SU-DHL-6 (cell line): ENCODE measurements around the gene SERPINA1.

Source experiments
- H2AFZ ChIP-seq: fragments of 200-600 bp; sonication (generic); 2 replicates; pipeline ENCODE4 v1.6.1; 2014; ENCODE audit warnings: low read depth, mild to moderate bottlenecking, moderate library complexity, mixed read lengths, antibody characterized with exemption, low read length; ENCODE audit not compliant: severe bottlenecking
- H3F3A ChIP-seq: fragments of 200-600 bp; shearing (Covaris generic); 2 replicates; pipeline ENCODE4 v1.6.0; 2016; ENCODE audit warnings: antibody characterized with exemption, mild to moderate bottlenecking; ENCODE audit not compliant: insufficient read depth
- H3K27ac ChIP-seq: fragments of 200-600 bp; sonication (generic); 2 replicates; pipeline ENCODE4 v1.5.1; 2016; ENCODE audit warnings: low read depth, mild to moderate bottlenecking, low read length, moderate library complexity, mixed read lengths
- H3K27me3 ChIP-seq: fragments of 200-600 bp; sonication (generic), shearing (Covaris generic); 2 replicates; pipeline ENCODE4 v1.6.0; 2014; ENCODE audit warnings: mild to moderate bottlenecking, low read length
- H3K36me3 ChIP-seq: fragments of 200-600 bp; sonication (generic); 2 replicates; pipeline ENCODE4 v1.6.1; 2014; ENCODE audit warnings: mild to moderate bottlenecking, low read length, mixed read lengths
- H3K4me2 ChIP-seq: fragments of 300-600, 200-600 bp; shearing (Covaris generic), sonication (generic); 2 replicates; pipeline ENCODE4 v1.6.0; 2014; ENCODE audit warnings: low read length, low read depth, mild to moderate bottlenecking; ENCODE audit not compliant: poor library complexity, severe bottlenecking
- H3K4me3 ChIP-seq: fragments of 200-600 bp; sonication (generic); 2 replicates; pipeline ENCODE4 v1.5.1; 2014; ENCODE audit warnings: antibody characterized with exemption, low read length, mild to moderate bottlenecking, mixed read lengths; ENCODE audit not compliant: insufficient read depth, poor library complexity, severe bottlenecking
- H3K79me2 ChIP-seq: fragments of 200-600 bp; sonication (generic); 2 replicates; pipeline ENCODE4 v1.6.1; 2014; ENCODE audit warnings: mild to moderate bottlenecking, low read length, moderate library complexity; ENCODE audit not compliant: insufficient read depth
- H3K9ac ChIP-seq: fragments of 200-600 bp; sonication (generic); 2 replicates; pipeline ENCODE4 v1.7.0; 2014; ENCODE audit warnings: mild to moderate bottlenecking, low read length
- H3K9me2 ChIP-seq: fragments of 200-600 bp; sonication (generic); replicated peaks from 2 replicates; pipeline ENCODE4 v1.6.1; 2014; ENCODE audit warnings: low read length; ENCODE audit not compliant: insufficient read depth
- H3K9me3 ChIP-seq: fragments of 200-600 bp; sonication (generic); 2 replicates; pipeline ENCODE4 v1.6.1; 2014; ENCODE audit warnings: low read length, mixed read lengths; ENCODE audit not compliant: insufficient read depth
- H4K20me1 ChIP-seq: fragments of 200-600 bp; sonication (generic); 2 replicates; pipeline ENCODE4 v1.6.1; 2014; ENCODE audit warnings: low read depth, mild to moderate bottlenecking, antibody characterized with exemption, low read length, moderate library complexity, mixed read lengths
- CTCF ChIP-seq: fragments of 200-600 bp; sonication (generic); IDR thresholded peaks from one replicate; pipeline ENCODE4 v1.5.1; 2017; ENCODE audit warnings: antibody characterized with exemption, mild to moderate bottlenecking, low read length, moderate library complexity; ENCODE audit not compliant: insufficient read depth, poor library complexity, severe bottlenecking
- EZH2phosphoT487 ChIP-seq: fragments of 200-600 bp; sonication (generic), shearing (Covaris generic); conservative IDR thresholded peaks from 2 replicates; pipeline ENCODE4 v1.6.1; 2018; ENCODE audit warnings: mild to moderate bottlenecking, antibody characterized with exemption, low read length, moderate library complexity, mixed read lengths

SERPINA1 gene

GRCh38 chr14:94403312-94403932 lies 15.0 kb upstream of the SERPINA1 start:
- Histone ChIP-seq H3K27me3 (0 out of 2 replicates have a peak, but pooled peaks cover 4% of the 10 kb centered on the region), H4K20me1 (no peaks in the 10 kb centered on the region), H3K4me2 (no peak overlapping the region), H2AFZ (no peak overlapping the region), H3K9me2 (no peaks in the 10 kb centered on the region), H3K9me3 (0 out of 2 replicates have a peak, but pooled peaks cover 5% of the 10 kb centered on the region), H3K36me3 (0 out of 2 replicates have a peak, but pooled peaks cover 6% of the 10 kb centered on the region), H3K79me2 (no peaks in the 10 kb centered on the region), H3K4me3 (no peak overlapping the region), H3F3A (no peaks in the 10 kb centered on the region), H3K9ac (no peak overlapping the region), H3K27ac (no peak overlapping the region)
- TF ChIP-seq EZH2phosphoT487 (no peak), CTCF (no peak)

- Histone ChIP-seq H3K79me2 (no peaks in the 10 kb centered on the region), H3K4me2 (no peak overlapping the region), H3K27me3 (no peaks in the 10 kb centered on the region), H3K9me2 (no peaks in the 10 kb centered on the region), H3K36me3 (no peaks in the 10 kb centered on the region), H2AFZ (no peak overlapping the region), H3K9me3 (no peaks in the 10 kb centered on the region), H3K9ac (no peak overlapping the region), H3F3A (no peaks in the 10 kb centered on the region), H4K20me1 (no peaks in the 10 kb centered on the region), H3K4me3 (no peak overlapping the region), H3K27ac (no peak overlapping the region)
- TF ChIP-seq EZH2phosphoT487 = no peak
- TF ChIP-seq CTCF = no peak
These were observed 12.7 kb upstream of the SERPINA1 start for GRCh38 chr14:94401083-94401482.

- Histone ChIP-seq H3K4me2 (no peak overlapping the region), H3K27ac (no peak overlapping the region), H3K9ac (no peak overlapping the region), H3K79me2 (no peaks in the 10 kb centered on the region), H3K36me3 (no peaks in the 10 kb centered on the region), H2AFZ (no peak overlapping the region), H3K27me3 (no peaks in the 10 kb centered on the region), H3K4me3 (no peak overlapping the region), H3K9me2 (no peaks in the 10 kb centered on the region), H4K20me1 (no peaks in the 10 kb centered on the region), H3F3A (no peaks in the 10 kb centered on the region), H3K9me3 (no peaks in the 10 kb centered on the region)
- TF ChIP-seq CTCF (no peak), EZH2phosphoT487 (no peak)
These were observed 12.0 kb upstream of the SERPINA1 start for GRCh38 chr14:94400422-94400841.

GRCh38 chr14:94398536-94398935 lies 10.1 kb upstream of the SERPINA1 start:
- Histone ChIP-seq H3K9me2 (no peaks in the 10 kb centered on the region), H3K4me2 (no peak overlapping the region)

More at GRCh38 chr14:94398536-94398935, 10.1 kb upstream of the SERPINA1 start:
- Histone ChIP-seq H3K9me3 (no peaks in the 10 kb centered on the region), H4K20me1 (no peaks in the 10 kb centered on the region), H3F3A (no peaks in the 10 kb centered on the region), H3K36me3 (no peaks in the 10 kb centered on the region), H3K27ac (no peak overlapping the region), H3K79me2 (no peaks in the 10 kb centered on the region), H2AFZ (no peak overlapping the region), H3K27me3 (no peaks in the 10 kb centered on the region), H3K9ac (no peak overlapping the region), H3K4me3 (no peak overlapping the region)
- TF ChIP-seq CTCF (no peak), EZH2phosphoT487 (no peak)
